Sigmoid colon (tissue), 7 donors: ENCODE data around the gene PLB1. TPM values are rescaled to one million over a fixed set of nuclear protein-coding genes. Genes with fewer than 3 reads are reported as not detected.

ENCODE experiments used
- DNase-seq: peaks from one replicate; pipeline ENCODE4 v3.0.0-alpha.2; 2019
- H3K27ac ChIP-seq, 4 donors: fragments of 200-600 bp; sonication (generic); one replicate each; pipeline ENCODE4 v1.5.1; 2016 to 2019; ENCODE audit warnings: mild to moderate bottlenecking in 1 of 4
- H3K27me3 ChIP-seq, 3 donors: fragments of 200-600 bp; sonication (generic); one replicate each; pipeline ENCODE4 v1.5.1; 2019; ENCODE audit warnings: mild to moderate bottlenecking in 1 of 3
- H3K36me3 ChIP-seq, 4 donors: fragments of 200-600 bp; sonication (generic); one replicate each; pipeline ENCODE4 v1.5.1; 2016 to 2019
- H3K4me1 ChIP-seq, 4 donors: fragments of 200-600 bp; sonication (generic); one replicate each; pipeline ENCODE4 v1.5.1; 2017 to 2019
- H3K4me3 ChIP-seq, 4 donors: fragments of 200-600 bp; sonication (generic); one replicate each; pipeline ENCODE4 v1.5.1; 2017 to 2019; ENCODE audit warnings: mild to moderate bottlenecking in 2 of 4, moderate library complexity in 1 of 4
- H3K9me3 ChIP-seq, 4 donors: fragments of 200-600 bp in 3 of 4; sonication (generic) in 3 of 4; one replicate each; pipeline versions ENCODE4 v1.5.1 to v1.6.1; 2013 to 2019
- CTCF ChIP-seq, 4 experiments: fragments of 450-650 bp in 3 of 4; fragments of 200-600 bp in 1 of 4; IDR thresholded peaks; one replicate each; pipeline ENCODE4 v1.5.1; 2016 to 2019; ENCODE audit warnings: antibody characterized with exemption in 4 of 4, mild to moderate bottlenecking in 3 of 4, moderate library complexity in 2 of 4
- EP300 ChIP-seq, 4 donors: sonication (generic); formaldehyde crosslinking; IDR thresholded peaks; one replicate each; pipeline ENCODE4 v1.6.1; 2017; ENCODE audit warnings: antibody characterized with exemption in 4 of 4
- POLR2A ChIP-seq, 2 donors: fragments of 450-650 bp; IDR thresholded peaks; one replicate each; pipeline ENCODE4 v1.6.1; 2016; ENCODE audit warnings: antibody characterized with exemption in 2 of 2, mild to moderate bottlenecking in 2 of 2, moderate library complexity in 2 of 2
- POLR2AphosphoS5 ChIP-seq, 4 donors: sonication (generic); formaldehyde crosslinking; IDR thresholded peaks; one replicate each; pipeline ENCODE4 v1.6.1; 2017; ENCODE audit warnings: antibody characterized with exemption in 4 of 4
- WGBS, 2 donors: extraction: QIAGEN DNeasy Blood & Tissue Kit; methylation state at CpG; one replicate each; pipeline ENCODE4 v1.1.7; 2013; 5-methylcytosine and 5-hydroxymethylcytosine counted together
- intact Hi-C: fragments of 100-400 bp; cut with DNase I; formaldehyde crosslinking; loops from one replicate; pipeline ENCODE4 v1.15.1; 2023
- polyA plus RNA-seq, 3 donors: library from polyadenylated mRNA; stranded (reverse); fragments of 200-250 nt; gene quantifications; one replicate each; pipeline ENCODE4 v1.2.3, GENCODE V29; 2013
- total RNA-seq, 4 donors: library from RNA; depleted of rRNA; stranded (reverse); fragments of >200 nt; gene quantifications; one replicate each; pipeline ENCODE4 v1.1.0, GENCODE V29; 2016
- donor health status: healthy with polysubstance abuse.
- donor health status: Bipolar disorder and iron deficiency.
- donor health status: healthy.

Gene PLB1
- total and polyA plus RNA-seq, 7 donors: 1.2 to 18.3 (median 2.1) TPM

GRCh38 chr2:28604284-28604843, 108.5 kb downstream of the PLB1 start:
- Histone ChIP-seq H3K27ac (peak overlapping the region in 1 of 4 donors; percentile 91), H3K4me1 (peaks cover 0 to 34% (median 31%) of the 10 kb centered on the region in 4 donors), H3K27me3 (no peaks in the 10 kb centered on the region), H3K4me3 (no peak overlapping the region), H3K9me3 (no peaks in the 10 kb centered on the region), H3K36me3 (no peaks in the 10 kb centered on the region)
- intact Hi-C loops: no loop called here
- WGBS, 2 donors: 95% methylated on average over 9 of the region's 9 CpGs
- DNase-seq: no peak
- TF ChIP-seq POLR2A (IDR thresholded peaks at IDR 0.05) (no peak), CTCF (IDR thresholded peaks at IDR 0.05) (no peak), EP300 (IDR thresholded peaks at IDR 0.05) (no peak), POLR2AphosphoS5 (IDR thresholded peaks at IDR 0.05) (no peak)

GRCh38 chr2:28606986-28607441, 111.2 kb downstream of the PLB1 start:
- Histone ChIP-seq H3K4me1 (peaks cover 0 to 40% (median 36%) of the 10 kb centered on the region in 4 donors), H3K27ac (peak overlapping the region; percentile 83 to 94 (median 87)), H3K9me3 (no peaks in the 10 kb centered on the region), H3K4me3 (no peak overlapping the region), H3K27me3 (no peaks in the 10 kb centered on the region), H3K36me3 (no peaks in the 10 kb centered on the region)
- intact Hi-C loops: no loop called here
- 63% methylated on average over 5 of the region's 5 CpGs for WGBS, 2 donors
- TF ChIP-seq POLR2A (IDR thresholded peaks at IDR 0.05) (peak in 1 of 2 donors; percentile 5), EP300 (IDR thresholded peaks at IDR 0.05) (peak in 1 of 4 donors; percentile 49), CTCF (IDR thresholded peaks at IDR 0.05) (no peak), POLR2AphosphoS5 (IDR thresholded peaks at IDR 0.05) (peak; percentile 20 to 70 (median 46))
- DNase-seq: peak; percentile 82

GRCh38 chr2:28607730-28608499, 112.1 kb downstream of the PLB1 start:
- TF ChIP-seq POLR2AphosphoS5 (IDR thresholded peaks at IDR 0.05) (peak in 3 of 4 donors; percentile 24 to 62 (median 43)), EP300 (IDR thresholded peaks at IDR 0.05) (peak in 1 of 4 donors; percentile 17), CTCF (IDR thresholded peaks at IDR 0.05) (no peak), POLR2A (IDR thresholded peaks at IDR 0.05) (no peak)
- Histone ChIP-seq H3K4me3 (no peak overlapping the region), H3K27ac (peak overlapping the region; percentile 83 to 94 (median 87)), H3K27me3 (no peaks in the 10 kb centered on the region), H3K36me3 (no peaks in the 10 kb centered on the region), H3K9me3 (no peaks in the 10 kb centered on the region), H3K4me1 (peaks cover 0 to 40% (median 36%) of the 10 kb centered on the region in 4 donors)
- 91 to 93% methylated on average over 8 of the region's 8 CpGs for whole genome bisulfite sequencing, 2 donors
- intact Hi-C loops: no loop called here
- DNase-seq: no peak

- H3K4me1 ChIP-seq: peaks cover 0 to 40% (median 36%) of the 10 kb centered on the region in 4 donors
- no peaks in the 10 kb centered on the region for H3K27me3 ChIP-seq
- no peaks in the 10 kb centered on the region for H3K9me3 ChIP-seq
- no peak for DNase-seq
- H3K27ac ChIP-seq: peak overlapping the region; percentile 83 to 94 (median 87)
- intact Hi-C loops: no loop called here
- 91 to 94% methylated on average over 7 of the region's 7 CpGs for WGBS, 2 donors
- no peak overlapping the region for H3K4me3 ChIP-seq
- no peaks in the 10 kb centered on the region for H3K36me3 ChIP-seq
- TF ChIP-seq CTCF (IDR thresholded peaks at IDR 0.05): no peak
- TF ChIP-seq EP300 (IDR thresholded peaks at IDR 0.05): no peak
- no peak for TF ChIP-seq POLR2A (IDR thresholded peaks at IDR 0.05)
- TF ChIP-seq POLR2AphosphoS5 (IDR thresholded peaks at IDR 0.05): no peak
Observed at GRCh38 chr2:28608500-28609424, 112.9 kb downstream of the PLB1 start.
